Calu3 (cell line): ENCODE measurements around the gene ALDOB. TPM values are rescaled to one million over a fixed set of nuclear protein-coding genes. Genes with fewer than 3 reads are reported as not detected.
A peak's percentile ranks its signal among the peaks of the same experiment; 100 is the strongest.

Experiments used
- BruUV-seq: library from RNA; stranded (reverse); fragments of 400-500 nt; replicated peaks from 2 replicates; lab custom pipeline; 2021; lab: Mats Ljungman, UMichigan
- CTCF ChIA-PET: fragments of 300-600 bp; sonication (Branson Sonifier 250); formaldehyde crosslinking; loops from one replicate; lab custom pipeline; 2022; ENCODE audit warnings: antibody characterized with exemption; lab: Charles Lee
- DNase-seq: peaks from one replicate; pipeline ENCODE4 v3.0.0; 2022
- H3K27ac Mint-ChIP-seq: one replicate; pipeline ENCODE4 v1.8.0; 2022; ENCODE audit warnings: mixed read lengths; ENCODE audit not compliant: unreplicated experiment
- H3K27me3 Mint-ChIP-seq: one replicate; pipeline ENCODE4 v1.8.0; 2022; ENCODE audit warnings: mixed read lengths; ENCODE audit not compliant: unreplicated experiment
- H3K36me3 Mint-ChIP-seq: one replicate; pipeline ENCODE4 v1.8.0; 2022; ENCODE audit warnings: mild to moderate bottlenecking, moderate library complexity, mixed read lengths; ENCODE audit not compliant: insufficient read depth, unreplicated experiment
- H3K4me1 Mint-ChIP-seq: one replicate; pipeline ENCODE4 v1.8.0; 2022; ENCODE audit warnings: mild to moderate bottlenecking, low read depth, mixed read lengths; ENCODE audit not compliant: unreplicated experiment
- H3K4me3 Mint-ChIP-seq: one replicate; pipeline ENCODE4 v1.8.0; 2022; ENCODE audit warnings: mild to moderate bottlenecking, low read depth, moderate library complexity, mixed read lengths; ENCODE audit not compliant: unreplicated experiment
- H3K9me3 Mint-ChIP-seq: one replicate; pipeline ENCODE4 v1.8.0; 2022; ENCODE audit warnings: low read depth, mixed read lengths; ENCODE audit not compliant: unreplicated experiment
- intact Hi-C: fragments of 100-400 bp; cut with micrococcal nuclease; formaldehyde crosslinking; loops from one replicate; pipeline ENCODE4 v1.10.0; 2022; ENCODE audit not compliant: unreplicated experiment
- total RNA-seq: library from RNA; stranded (reverse); gene quantifications from 2 replicates; pipeline ENCODE4 v1.2.3, GENCODE V29; 2022
- TF ChIP-seq, protein P1 (sequence below): fragments of 200-600 bp; IDR thresholded peaks from one replicate; pipeline ENCODE4 v1.8.0; 2022; ENCODE audit warnings: antibody characterized with exemption; ENCODE audit not compliant: unreplicated experiment

ALDOB gene
- total RNA-seq, 1 experiment from 2014 or later = 7.4 TPM

- TF ChIP-seq, protein P1, sequence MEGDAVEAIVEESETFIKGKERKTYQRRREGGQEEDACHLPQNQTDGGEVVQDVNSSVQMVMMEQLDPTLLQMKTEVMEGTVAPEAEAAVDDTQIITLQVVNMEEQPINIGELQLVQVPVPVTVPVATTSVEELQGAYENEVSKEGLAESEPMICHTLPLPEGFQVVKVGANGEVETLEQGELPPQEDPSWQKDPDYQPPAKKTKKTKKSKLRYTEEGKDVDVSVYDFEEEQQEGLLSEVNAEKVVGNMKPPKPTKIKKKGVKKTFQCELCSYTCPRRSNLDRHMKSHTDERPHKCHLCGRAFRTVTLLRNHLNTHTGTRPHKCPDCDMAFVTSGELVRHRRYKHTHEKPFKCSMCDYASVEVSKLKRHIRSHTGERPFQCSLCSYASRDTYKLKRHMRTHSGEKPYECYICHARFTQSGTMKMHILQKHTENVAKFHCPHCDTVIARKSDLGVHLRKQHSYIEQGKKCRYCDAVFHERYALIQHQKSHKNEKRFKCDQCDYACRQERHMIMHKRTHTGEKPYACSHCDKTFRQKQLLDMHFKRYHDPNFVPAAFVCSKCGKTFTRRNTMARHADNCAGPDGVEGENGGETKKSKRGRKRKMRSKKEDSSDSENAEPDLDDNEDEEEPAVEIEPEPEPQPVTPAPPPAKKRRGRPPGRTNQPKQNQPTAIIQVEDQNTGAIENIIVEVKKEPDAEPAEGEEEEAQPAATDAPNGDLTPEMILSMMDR = no peak
- Mint-ChIP-seq H3K36me3 (no peaks in the 10 kb centered on the region), H3K27ac (no peak overlapping the region), H3K4me1 (peaks cover 9% of the 10 kb centered on the region), H3K9me3 (no peaks in the 10 kb centered on the region), H3K4me3 (no peak overlapping the region), H3K27me3 (no peaks in the 10 kb centered on the region)
- BruUV-seq = no TSS peak
- intact Hi-C loops = no loop called here
- DNase-seq = no peak
- CTCF ChIA-PET = interaction anchor here (1.3 kb wide), 1 partner anchor 67 kb away, joined by 3 read pairs; the partner anchor contains the start of gene RNF20
These were observed 31.3 kb upstream of the ALDOB start for GRCh38 chr9:101466863-101467262.

- no peaks in the 10 kb centered on the region for H3K27me3 Mint-ChIP-seq
- H3K4me3 Mint-ChIP-seq = no peak overlapping the region
- CTCF ChIA-PET = interaction anchor here (0.8 kb wide), 1 partner anchor 21 kb away, joined by 4 read pairs; a partner anchor contains a TSS
- DNase-seq = peak; percentile 53
- H3K9me3 Mint-ChIP-seq = no peaks in the 10 kb centered on the region
- peaks cover 17% of the 10 kb centered on the region for H3K4me1 Mint-ChIP-seq
- H3K27ac Mint-ChIP-seq = no peak overlapping the region
- H3K36me3 Mint-ChIP-seq = no peaks in the 10 kb centered on the region
- no TSS peak for BruUV-seq
- TF ChIP-seq, protein P1 = no peak
- intact Hi-C loops = no loop called here
These were observed 29.8 kb upstream of the ALDOB start for GRCh38 chr9:101465326-101465915.

DNA sequence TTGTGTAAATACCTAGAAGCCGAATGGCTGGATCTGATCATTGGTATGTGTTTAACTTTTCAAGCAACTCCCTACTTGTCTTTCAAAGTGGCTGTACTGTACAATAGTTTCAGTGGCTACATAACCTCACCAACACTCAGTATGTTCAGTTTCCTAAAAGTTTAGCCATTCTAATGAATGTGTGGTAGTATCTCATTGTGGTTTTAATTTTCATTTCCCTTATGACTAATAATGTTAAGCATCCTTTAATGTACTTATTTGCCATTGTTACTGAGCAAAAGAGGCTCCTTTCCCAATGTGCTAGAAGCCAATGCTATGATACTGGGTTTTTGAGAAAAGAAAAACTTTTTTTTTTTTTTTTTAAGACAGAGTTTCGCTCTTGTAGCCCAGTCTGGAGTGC lies 27.8 kb upstream of the ALDOB start:
- BruUV-seq = no TSS peak
- TF ChIP-seq, protein P1 = no peak
- CTCF ChIA-PET = no interaction called here
- intact Hi-C loops = no loop called here
- Mint-ChIP-seq H3K27ac (no peak overlapping the region), H3K36me3 (no peaks in the 10 kb centered on the region), H3K4me3 (no peak overlapping the region), H3K9me3 (no peaks in the 10 kb centered on the region), H3K4me1 (peaks cover 27% of the 10 kb centered on the region), H3K27me3 (no peaks in the 10 kb centered on the region)
- DNase-seq = no peak

DNA sequence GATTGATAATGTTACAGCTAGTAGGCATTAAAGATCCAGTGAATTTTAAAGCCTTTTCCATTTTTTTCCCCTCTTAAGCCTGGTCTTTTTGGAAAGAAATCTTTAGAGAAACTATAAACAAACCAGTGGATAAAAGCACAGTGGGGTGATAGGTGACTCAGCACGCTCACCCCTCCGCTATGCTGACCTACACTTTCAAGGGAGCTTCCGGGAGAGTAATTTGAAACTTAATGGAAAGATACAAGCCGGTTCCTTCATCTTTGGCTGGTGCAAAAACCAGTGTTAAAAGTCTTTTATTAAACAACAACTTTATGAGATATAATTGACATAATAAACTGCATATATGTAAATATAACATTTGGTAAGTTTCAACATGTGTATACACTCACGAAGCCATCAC lies 27.0 kb upstream of the ALDOB start:
- CTCF ChIA-PET = interaction anchor here (1.0 to 1.5 kb wide), 2 partner anchors 24 to 67 kb away, joined by 3 to 8 read pairs; a partner anchor contains a TSS
- no peak for DNase-seq
- TF ChIP-seq, protein P1 = no peak
- Mint-ChIP-seq H3K4me3 (no peak overlapping the region), H3K36me3 (no peaks in the 10 kb centered on the region), H3K4me1 (peaks cover 27% of the 10 kb centered on the region), H3K27ac (no peak overlapping the region), H3K27me3 (no peaks in the 10 kb centered on the region), H3K9me3 (no peaks in the 10 kb centered on the region)
- intact Hi-C loops = no loop called here
- no TSS peak for BruUV-seq
